Measurements from ENCODE around the gene SLC41A2. TPM values are rescaled to one million over a fixed set of nuclear protein-coding genes. Genes with fewer than 3 reads are reported as not detected.

The SLC41A2 gene
- total RNA-seq, 1 experiment from 2014 or later = 2.8 TPM

- no peak for DNase-seq (ENCODE audit: low read depth, low spot score)
- in situ Hi-C loops (cut with HindIII; ENCODE audit: low pct_unique_long_range_greater_than_20kb, low sequenced_read_pairs) = no loop called here
These were observed 16.0 kb downstream of the SLC41A2 start for GRCh38 chr12:104942075-104942474.

- DNase-seq (ENCODE audit: low read depth, low spot score) = no peak
- in situ Hi-C loops (cut with HindIII; ENCODE audit: low pct_unique_long_range_greater_than_20kb, low sequenced_read_pairs) = no loop called here
These were observed 16.6 kb downstream of the SLC41A2 start for GRCh38 chr12:104941454-104941853.

GRCh38 chr12:104939089-104939488 lies 19.0 kb downstream of the SLC41A2 start:
- in situ Hi-C loops (cut with HindIII; ENCODE audit: low pct_unique_long_range_greater_than_20kb, low sequenced_read_pairs) = no loop called here
- DNase-seq (ENCODE audit: low read depth, low spot score) = no peak

GRCh38 chr12:104938371-104938770 lies 19.7 kb downstream of the SLC41A2 start:
- DNase-seq (ENCODE audit: low read depth, low spot score) = no peak
- in situ Hi-C loops (cut with HindIII; ENCODE audit: low pct_unique_long_range_greater_than_20kb, low sequenced_read_pairs) = no loop called here

GRCh38 chr12:104935886-104936285 lies 22.2 kb downstream of the SLC41A2 start:
- in situ Hi-C loops (cut with HindIII; ENCODE audit: low pct_unique_long_range_greater_than_20kb, low sequenced_read_pairs) = no loop called here
- DNase-seq (ENCODE audit: low read depth, low spot score) = no peak

GRCh38 chr12:104933778-104934177 lies 24.3 kb downstream of the SLC41A2 start:
- DNase-seq (ENCODE audit: low read depth, low spot score) = no peak
- in situ Hi-C loops (cut with HindIII; ENCODE audit: low pct_unique_long_range_greater_than_20kb, low sequenced_read_pairs) = no loop called here

GRCh38 chr12:104933128-104933527 lies 25.0 kb downstream of the SLC41A2 start:
- no peak for DNase-seq (ENCODE audit: low read depth, low spot score)
- in situ Hi-C loops (cut with HindIII; ENCODE audit: low pct_unique_long_range_greater_than_20kb, low sequenced_read_pairs) = no loop called here

- no peak for DNase-seq (ENCODE audit: low read depth, low spot score)
- in situ Hi-C loops (cut with HindIII; ENCODE audit: low pct_unique_long_range_greater_than_20kb, low sequenced_read_pairs) = no loop called here
These were observed 27.4 kb downstream of the SLC41A2 start for GRCh38 chr12:104930388-104931326.

- no peak for DNase-seq (ENCODE audit: low read depth, low spot score)
- in situ Hi-C loops (cut with HindIII; ENCODE audit: low pct_unique_long_range_greater_than_20kb, low sequenced_read_pairs) = no loop called here
These were observed 28.1 kb downstream of the SLC41A2 start for GRCh38 chr12:104929977-104930376.

GRCh38 chr12:104929368-104929767 lies 28.7 kb downstream of the SLC41A2 start:
- in situ Hi-C loops (cut with HindIII; ENCODE audit: low pct_unique_long_range_greater_than_20kb, low sequenced_read_pairs) = no loop called here

GRCh38 chr12:104928036-104928745 lies 29.9 kb downstream of the SLC41A2 start:
- in situ Hi-C loops (cut with HindIII; ENCODE audit: low pct_unique_long_range_greater_than_20kb, low sequenced_read_pairs) = no loop called here
- no peak for DNase-seq (ENCODE audit: low read depth, low spot score)

More at GRCh38 chr12:104929368-104929767, 28.7 kb downstream of the SLC41A2 start:
- no peak for DNase-seq (ENCODE audit: low read depth, low spot score)

- in situ Hi-C loops (cut with HindIII; ENCODE audit: low pct_unique_long_range_greater_than_20kb, low sequenced_read_pairs) = no loop called here
- DNase-seq (ENCODE audit: low read depth, low spot score) = no peak
These were observed 32.6 kb downstream of the SLC41A2 start for GRCh38 chr12:104925501-104925900.

GRCh38 chr12:104921340-104921739 lies 36.8 kb downstream of the SLC41A2 start:
- in situ Hi-C loops (cut with HindIII; ENCODE audit: low pct_unique_long_range_greater_than_20kb, low sequenced_read_pairs) = no loop called here

GRCh38 chr12:104911942-104912341 lies 46.1 kb downstream of the SLC41A2 start:
- DNase-seq (ENCODE audit: low read depth, low spot score) = no peak
- in situ Hi-C loops (cut with HindIII; ENCODE audit: low pct_unique_long_range_greater_than_20kb, low sequenced_read_pairs) = no loop called here

More at GRCh38 chr12:104921340-104921739, 36.8 kb downstream of the SLC41A2 start:
- DNase-seq (ENCODE audit: low read depth, low spot score) = no peak

GRCh38 chr12:104910196-104910840 lies 47.8 kb downstream of the SLC41A2 start:
- in situ Hi-C loops (cut with HindIII; ENCODE audit: low pct_unique_long_range_greater_than_20kb, low sequenced_read_pairs) = no loop called here
- DNase-seq (ENCODE audit: low read depth, low spot score) = no peak

GRCh38 chr12:104909761-104910160 lies 48.3 kb downstream of the SLC41A2 start:
- in situ Hi-C loops (cut with HindIII; ENCODE audit: low pct_unique_long_range_greater_than_20kb, low sequenced_read_pairs) = no loop called here
- DNase-seq (ENCODE audit: low read depth, low spot score) = no peak

All from SK-MEL-5 (cell line).